HK-2 (cell line): ENCODE data around the gene TFR2.
"Not testable (repeated sequence)": the region's sequence is repeated elsewhere in the genome, so short reads cannot be mapped to it uniquely, and the experiment has no call there.

Source experiments
- DNase-seq: peaks from one replicate; pipeline ENCODE4 v3.0.0-alpha.2; 2018; ENCODE audit not compliant: unreplicated experiment

TFR2 gene

GRCh38 chr7:100678291-100678984 lies 37.1 kb upstream of the TFR2 start:
- no peak for DNase-seq

- DNase-seq: no peak
Measured at GRCh38 chr7:100677308-100678267, 36.2 kb upstream of the TFR2 start.

- no peak for DNase-seq
Measured at GRCh38 chr7:100676501-100677306, 35.4 kb upstream of the TFR2 start.

DNA sequence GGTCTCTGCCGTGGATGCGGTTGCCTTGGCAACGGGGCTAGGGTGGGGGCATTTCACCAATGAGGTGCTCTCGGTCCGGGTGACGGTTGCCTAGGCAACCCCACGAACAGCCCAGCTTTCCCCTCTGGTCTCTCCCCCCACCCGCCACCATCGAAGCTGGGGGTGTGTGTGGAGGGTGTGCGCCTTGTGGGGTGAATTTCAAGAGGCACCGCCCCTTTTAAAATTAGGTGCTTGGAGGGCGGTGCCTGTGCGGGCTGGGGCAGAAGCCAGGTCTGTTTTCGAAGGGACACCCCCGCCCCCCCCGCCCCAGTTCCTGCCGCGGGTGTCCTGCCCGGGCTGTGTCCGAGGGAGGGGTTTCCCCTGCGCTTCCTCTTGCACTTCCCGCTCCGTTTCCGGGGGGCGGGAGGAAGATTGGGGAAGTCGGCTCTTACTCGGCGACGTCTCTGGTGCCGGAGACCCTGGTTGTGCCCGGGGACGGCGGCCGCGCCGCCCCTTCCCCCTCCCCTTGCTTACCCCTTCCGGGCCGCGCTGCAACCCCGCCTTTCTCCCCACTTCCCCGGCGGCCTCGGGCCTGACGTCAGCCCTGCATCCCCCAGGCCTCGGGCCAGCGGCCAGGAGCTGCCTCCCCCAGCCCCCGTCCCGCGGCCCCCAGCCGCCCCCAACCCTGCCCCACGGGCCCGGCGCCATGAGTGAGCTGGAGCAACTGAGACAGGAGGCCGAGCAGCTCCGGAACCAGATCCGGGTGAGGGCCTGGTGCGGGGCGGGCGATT lies 34.4 kb upstream of the TFR2 start:
- DNase-seq: no peak

GRCh38 chr7:100675105-100675451 lies 33.7 kb upstream of the TFR2 start:
- no peak for DNase-seq

- peak; percentile 50 for DNase-seq
Measured at GRCh38 chr7:100674411-100675104, 33.2 kb upstream of the TFR2 start.

GRCh38 chr7:100673942-100674410 lies 32.6 kb upstream of the TFR2 start:
- DNase-seq: no peak

DNA sequence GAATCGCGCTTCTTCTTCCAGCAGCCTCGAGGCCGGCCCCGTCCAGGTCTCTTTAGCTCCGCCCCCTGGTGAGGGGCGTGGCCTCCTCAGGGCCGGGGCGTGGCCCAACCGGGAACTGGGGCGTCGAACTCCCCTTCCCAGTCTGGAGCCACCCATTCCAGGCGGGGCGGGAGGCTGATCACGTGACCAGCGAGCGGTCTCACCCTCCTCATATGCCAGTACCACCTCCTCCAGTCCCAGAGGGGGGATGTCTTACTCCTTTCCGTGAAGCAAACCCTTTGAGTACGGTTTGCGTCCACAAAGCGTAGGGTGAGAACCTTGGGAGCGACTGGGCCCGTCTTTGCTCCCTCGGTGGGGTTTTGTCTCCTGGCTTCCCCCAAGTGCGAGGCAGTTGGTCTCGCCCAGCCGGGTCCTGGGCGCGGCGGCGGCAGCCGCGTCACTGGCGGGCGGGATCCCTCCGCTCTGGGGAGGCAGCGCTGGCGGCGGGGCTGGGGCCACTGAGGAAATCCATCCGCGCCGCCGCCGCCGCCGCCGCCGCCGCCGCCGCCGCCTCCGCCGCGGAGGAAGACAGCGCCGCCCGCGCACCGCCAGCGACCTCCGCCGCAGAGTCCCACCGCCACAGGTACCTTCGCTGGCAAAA lies 32.1 kb upstream of the TFR2 start, which contains the start of gene GNB2:
GNB2 (plus strand) TSS at position 439 of the 640 bp plus-strand sequence. CDS start 2,526 bp downstream, outside the sequence.
- DNase-seq: peak; percentile 99

- no peak for DNase-seq
Measured at GRCh38 chr7:100671353-100672327, 30.3 kb upstream of the TFR2 start.

DNA sequence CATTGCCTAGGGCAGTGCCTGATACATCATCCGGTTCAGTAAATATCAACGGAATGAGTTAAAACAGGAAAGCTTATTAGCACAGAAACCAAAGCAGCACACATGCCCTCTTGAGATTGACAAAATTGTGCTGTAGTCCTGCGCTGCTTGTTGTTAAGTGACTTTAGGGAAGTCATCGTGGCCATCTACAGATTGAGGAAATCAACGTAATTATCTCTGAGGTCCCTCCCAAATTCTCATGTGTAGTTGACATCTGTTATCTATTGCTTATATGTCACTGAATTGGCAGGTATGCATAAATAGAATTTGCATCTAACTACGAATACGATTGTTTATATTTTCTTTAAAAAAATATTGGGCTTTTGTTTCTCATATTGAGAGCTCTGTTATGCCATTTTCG lies 28.7 kb upstream of the TFR2 start:
- no peak for DNase-seq

DNA sequence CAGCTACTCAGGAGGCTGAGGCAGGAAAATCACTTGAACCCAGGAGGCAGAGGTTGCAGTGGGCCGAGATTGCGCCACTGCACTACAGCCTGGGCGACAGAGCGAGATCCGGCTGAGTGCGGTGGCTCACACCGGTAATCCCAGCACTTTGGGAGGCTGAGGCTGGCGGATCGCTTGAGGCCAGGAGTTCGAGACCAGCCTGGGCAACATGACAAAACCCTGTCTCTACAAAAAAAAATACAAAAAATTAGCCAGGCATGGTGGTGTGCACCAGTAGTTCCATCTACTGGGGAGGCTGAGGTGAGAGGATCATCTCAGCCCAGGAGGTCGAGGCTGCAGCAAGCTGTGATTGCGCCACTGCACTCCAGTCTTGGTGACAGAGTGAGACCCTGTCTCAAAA lies 27.8 kb upstream of the TFR2 start:
- not testable (repeated sequence) for DNase-seq

- no peak for DNase-seq
Measured at GRCh38 chr7:100668069-100668449, 26.7 kb upstream of the TFR2 start.

DNA sequence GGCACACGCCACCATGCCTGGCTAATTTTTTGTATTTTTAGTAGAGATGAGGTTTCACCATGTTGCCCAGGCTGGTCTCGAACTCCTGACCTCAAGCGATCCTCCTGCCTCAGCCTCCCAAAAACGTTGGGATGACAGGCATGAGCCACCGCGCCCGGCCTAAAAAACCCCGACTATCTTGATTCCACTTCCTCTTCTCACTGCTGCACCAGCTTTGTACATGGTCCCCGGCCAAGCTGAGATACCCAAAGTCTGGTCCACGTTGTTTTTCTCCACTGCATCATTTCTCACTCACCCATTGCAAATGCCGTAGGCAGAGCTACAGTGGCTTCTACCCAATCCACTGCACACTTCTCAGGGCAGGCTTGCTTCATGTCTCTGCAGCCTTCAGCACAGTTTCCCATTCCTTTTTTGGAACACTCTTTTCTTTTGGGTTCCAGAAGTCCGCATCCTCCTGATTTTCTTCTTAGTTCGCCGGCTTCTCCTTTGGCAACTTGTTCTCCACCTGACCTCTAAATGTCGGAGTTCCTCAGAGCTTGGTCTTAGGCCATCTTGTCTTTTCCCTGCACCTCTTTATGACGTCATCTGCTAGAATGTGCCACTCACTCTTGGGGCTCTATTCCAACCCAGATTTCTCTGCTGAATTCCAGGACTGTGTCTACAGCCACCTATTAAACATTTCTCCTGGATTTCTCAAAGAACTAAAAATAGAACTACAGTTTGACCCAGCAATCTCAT lies 26.1 kb upstream of the TFR2 start:
- no peak for DNase-seq

DNA sequence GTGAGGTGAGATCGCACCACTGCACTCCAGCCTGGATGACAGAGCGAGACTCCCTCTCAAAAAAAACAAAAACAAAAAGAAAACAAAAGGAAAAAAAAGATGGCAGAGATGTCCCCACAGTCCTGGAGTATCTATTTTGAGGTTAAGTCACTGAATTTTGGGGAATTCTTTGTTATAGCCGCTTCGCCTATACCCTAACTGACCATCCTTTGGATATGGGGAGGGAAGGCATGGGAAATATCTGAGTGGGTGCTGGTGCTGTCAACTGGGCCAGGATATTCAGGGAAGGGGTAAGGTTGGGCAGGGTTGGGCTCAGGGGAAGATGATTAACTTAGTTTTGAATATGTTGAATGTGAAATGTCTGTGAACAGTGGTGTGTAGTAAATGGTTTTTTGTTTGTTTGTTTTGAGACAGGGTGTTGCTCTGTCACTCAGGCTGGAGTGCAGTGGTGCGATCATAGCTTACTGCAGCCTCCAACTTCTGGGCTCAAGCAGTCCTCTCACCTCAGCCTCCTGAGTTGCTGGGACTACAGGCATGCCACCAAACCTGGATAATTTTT lies 23.9 kb upstream of the TFR2 start:
- no peak for DNase-seq

DNA sequence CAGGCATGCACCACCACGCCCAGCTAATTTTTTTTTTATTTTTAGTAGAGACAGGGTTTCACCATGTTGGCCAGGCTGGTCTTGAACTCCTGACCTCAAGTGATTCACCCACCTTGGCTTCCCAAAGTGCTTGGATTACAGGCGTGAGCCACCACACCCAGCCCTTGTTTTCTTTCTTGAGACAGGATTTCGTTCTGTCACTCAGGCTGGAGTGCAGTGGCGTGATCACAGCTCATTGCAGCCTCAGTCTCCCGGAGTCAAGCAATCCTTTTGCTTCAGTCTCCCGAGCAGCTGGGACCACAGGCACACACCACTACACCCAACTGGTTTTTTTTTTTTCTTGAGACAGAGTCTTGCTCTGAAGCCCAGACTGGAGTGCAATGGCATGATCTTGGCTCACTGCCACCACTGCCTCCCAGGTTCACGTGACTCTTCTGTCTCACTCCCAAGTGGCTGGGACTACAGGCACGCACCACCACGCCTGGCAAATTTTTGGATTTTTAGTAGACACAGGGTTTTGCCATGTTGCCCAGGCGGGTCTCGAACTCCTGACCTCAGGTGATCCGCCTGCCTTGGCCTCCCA lies 20.9 kb upstream of the TFR2 start:
- not testable (repeated sequence) for DNase-seq

- DNase-seq: no peak
Measured at GRCh38 chr7:100655908-100656674, 14.7 kb upstream of the TFR2 start, which contains the start of gene ACTL6B. ACTL6B (minus strand) TSS chr7:100656448; CDS start chr7:100656354, 94 bp downstream.
